Stimulated activated CD4-positive, alpha-beta T cell treated with anti-CD3 and anti-CD28 coated beads, Interleukin-2, amount 100 ng/mL, for 24 hours (primary cell): Measurements from ENCODE around the gene LYPD6.

Experiments used
- DNase-seq, 2 donors: peaks; one replicate each; pipeline ENCODE4 v3.0.0-alpha.2; 2020

Gene LYPD6

DNA sequence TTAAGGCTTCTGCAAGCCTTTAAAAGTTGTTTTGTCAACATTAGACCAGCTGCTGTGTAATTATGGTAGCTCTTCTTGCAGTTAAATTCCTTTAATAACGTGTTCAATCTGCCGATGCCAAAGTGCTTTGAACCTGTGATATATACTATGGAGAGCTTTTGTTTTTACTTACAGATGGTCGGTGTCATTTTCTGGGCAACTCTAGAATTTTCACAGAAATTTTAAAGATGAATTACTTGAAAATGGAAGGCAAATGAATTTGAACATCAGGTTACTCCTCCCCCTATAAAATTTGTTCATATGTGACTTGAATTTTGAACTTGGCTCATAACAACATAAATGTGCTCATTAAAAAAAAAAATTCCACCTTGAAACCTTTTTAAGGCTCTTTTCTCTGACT lies 23.0 kb downstream of the LYPD6 start:
- no peak for DNase-seq

- DNase-seq: no peak
Observed at GRCh38 chr2:149355716-149356422, 25.5 kb downstream of the LYPD6 start.

GRCh38 chr2:149357058-149357457 lies 26.7 kb downstream of the LYPD6 start:
- no peak for DNase-seq

- DNase-seq: no peak
Observed at GRCh38 chr2:149360106-149360505, 29.7 kb downstream of the LYPD6 start.

- no peak for DNase-seq
Observed at GRCh38 chr2:149363958-149364357, 33.6 kb downstream of the LYPD6 start.

DNA sequence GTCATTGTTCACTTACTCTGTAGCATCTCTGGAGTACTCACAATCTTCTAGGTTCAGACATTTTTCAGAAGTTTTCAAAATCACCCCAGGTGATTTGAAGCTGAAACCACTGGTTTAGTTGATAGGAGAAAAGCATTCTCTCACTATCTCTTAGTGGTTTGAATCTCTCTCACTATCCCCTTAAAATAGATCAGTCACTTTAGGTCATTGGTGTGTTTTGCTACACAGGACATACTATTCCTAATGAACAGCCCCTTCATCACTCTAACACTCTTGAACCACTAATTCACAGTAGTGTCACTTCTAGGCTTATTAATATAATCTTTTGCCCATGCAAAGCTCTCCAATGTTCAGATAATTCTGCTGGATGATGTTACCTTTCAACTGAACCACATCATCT lies 34.5 kb downstream of the LYPD6 start:
- no peak for DNase-seq

DNA sequence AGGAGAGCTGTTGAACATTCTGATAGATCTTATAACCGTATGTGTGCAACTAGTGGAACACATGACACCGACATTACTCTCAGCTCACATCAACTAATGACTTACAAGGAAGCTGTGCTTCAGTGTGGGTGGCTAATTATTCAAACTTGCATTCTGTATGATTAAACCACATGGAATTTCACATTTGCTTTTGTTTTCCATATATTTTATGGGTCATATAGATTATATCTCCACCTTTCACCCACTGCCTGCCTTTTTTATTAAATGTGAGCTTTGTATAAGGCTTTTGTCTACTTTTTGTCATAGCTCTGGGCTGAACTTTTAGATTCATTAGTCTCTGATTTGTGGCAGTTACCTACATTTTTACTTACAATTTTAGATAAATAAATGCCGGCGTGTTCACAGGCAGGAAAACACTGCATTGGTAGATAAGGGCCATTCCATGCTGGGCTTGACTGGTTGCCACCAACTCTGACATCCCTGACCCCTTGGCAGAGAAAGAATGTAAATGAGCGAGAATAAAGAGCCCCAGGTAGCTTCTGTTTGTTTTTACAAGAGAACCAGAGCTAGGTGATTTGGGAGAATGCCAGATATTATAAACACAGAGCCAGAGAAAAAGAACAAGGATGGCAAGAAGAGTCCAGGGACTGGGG lies 35.7 kb downstream of the LYPD6 start:
- DNase-seq: no peak

GRCh38 chr2:149370061-149370775 lies 39.8 kb downstream of the LYPD6 start:
- no peak for DNase-seq

GRCh38 chr2:149371476-149371875 lies 41.1 kb downstream of the LYPD6 start:
- DNase-seq: no peak

DNA sequence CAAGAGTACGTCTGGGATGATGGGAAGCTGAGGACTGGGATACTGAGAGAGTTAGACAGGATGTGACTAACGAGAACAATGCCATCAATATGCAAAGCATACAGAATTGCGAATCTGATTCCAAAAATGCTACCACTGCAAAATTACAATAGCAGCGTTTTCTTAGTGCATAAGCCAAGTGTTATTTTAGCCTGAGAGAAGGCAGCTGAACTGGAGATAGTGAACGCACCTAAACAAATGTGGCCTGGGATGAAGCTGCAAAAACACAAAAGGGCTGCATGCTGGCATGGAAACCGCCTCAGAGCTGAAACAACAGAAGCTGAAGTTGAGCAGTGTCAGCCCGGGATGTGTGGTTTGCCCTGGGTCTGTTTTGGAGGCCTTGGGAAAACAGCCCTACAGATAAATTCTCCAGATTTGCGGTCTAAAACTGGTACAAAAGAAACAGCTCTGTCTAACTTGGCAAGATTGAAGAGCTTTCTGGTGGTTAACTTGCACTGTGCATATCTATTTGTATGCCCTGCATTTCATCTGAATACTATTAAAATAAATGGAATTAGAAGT lies 45.5 kb downstream of the LYPD6 start:
- no peak for DNase-seq

- no peak for DNase-seq
Observed at GRCh38 chr2:149380205-149380604, 49.8 kb downstream of the LYPD6 start.

- DNase-seq: no peak
Observed at GRCh38 chr2:149383340-149383739, 53.0 kb downstream of the LYPD6 start.

DNA sequence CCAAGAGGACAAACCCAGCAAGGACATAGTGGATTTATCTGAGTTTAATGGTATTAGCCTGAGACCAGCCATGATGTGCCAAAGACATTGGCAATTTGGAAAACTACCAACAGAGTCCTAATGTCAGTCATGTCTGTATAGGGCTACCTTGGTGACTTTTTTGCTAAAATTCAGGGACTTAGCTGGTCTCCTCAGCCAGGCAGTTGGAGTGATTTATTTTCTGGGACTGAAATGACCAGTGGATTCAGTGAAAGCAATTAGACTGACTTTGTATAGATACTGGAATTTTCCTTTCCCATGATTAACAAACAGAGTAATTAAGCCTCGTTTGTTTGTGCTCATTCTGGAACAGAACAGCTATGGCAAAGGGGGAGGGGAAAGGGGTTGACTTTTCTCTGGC lies 55.0 kb downstream of the LYPD6 start:
- no peak for DNase-seq

DNA sequence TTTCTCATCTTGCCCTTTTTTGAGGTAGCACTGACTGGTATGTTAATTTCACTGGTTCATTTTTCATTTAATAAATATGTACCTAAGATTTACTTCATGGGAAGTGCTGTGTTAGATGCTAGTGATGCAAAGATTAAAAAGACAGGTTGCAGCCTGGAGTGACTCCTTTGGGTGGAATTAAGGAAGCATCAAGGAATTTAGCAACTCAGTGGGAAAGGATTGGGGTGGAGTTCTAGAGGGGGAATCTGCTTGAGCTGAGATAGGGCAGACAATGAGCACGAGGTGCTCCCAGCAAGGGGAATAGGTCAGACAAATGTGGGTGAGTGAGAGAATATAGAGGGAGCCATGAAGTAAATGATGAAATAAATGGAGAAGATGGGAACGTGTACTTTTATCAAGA lies 57.0 kb downstream of the LYPD6 start:
- DNase-seq: no peak

DNA sequence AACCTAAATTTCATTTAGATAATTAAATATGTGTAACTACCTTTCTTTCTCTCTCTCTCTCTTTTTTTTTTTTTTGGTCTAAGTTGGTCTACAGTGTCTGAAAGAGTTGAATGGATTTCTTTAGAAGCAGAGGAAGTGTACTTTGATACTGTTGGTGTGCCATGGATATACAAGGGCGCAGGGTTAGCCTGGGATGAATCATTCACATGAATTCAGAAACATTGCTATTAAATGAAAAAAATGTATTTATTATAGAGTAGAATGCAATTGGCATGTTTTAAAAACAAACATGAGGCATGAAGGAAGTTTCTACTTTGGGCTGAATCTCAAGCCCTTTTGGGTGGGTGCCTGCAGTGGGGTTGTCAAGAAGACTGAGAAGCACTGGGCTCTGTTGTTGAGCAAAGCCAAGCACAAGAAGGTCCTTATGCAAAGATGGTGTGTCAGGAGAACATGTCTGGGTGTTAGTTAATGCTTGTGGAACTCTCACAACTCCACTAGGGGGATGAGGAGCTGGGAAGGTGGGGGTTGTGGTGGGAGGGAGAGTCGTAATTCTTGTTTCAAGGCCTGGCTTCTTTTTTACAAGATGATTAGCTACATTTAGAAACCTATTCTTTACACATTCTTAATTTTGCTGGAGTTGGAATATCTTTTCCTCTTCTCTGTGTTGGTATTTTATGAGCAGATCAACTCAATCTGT lies 57.9 kb downstream of the LYPD6 start:
- no peak for DNase-seq

GRCh38 chr2:149389506-149390167 lies 59.2 kb downstream of the LYPD6 start:
- DNase-seq: no peak

DNA sequence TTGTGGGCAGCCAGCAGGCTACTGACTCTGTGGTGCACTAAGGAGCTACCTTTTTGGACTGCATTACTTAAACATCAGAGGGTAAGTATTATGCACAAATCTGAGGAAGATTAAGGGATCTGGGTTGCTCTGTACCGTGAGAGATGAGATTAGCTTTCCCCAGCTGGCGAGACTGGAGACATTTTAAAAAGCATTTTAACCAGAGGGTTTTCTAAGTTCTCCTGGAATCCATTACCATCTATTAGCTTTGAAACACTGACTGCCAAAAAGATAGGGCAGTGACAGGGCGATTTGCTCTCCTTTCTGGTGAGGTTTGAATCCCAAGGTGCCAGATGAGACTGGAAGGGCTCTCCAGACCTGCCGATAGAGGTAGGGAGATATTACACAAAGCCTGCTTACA lies 63.2 kb downstream of the LYPD6 start:
- no peak for DNase-seq

GRCh38 chr2:149394864-149395263 lies 64.5 kb downstream of the LYPD6 start:
- no peak for DNase-seq

DNA sequence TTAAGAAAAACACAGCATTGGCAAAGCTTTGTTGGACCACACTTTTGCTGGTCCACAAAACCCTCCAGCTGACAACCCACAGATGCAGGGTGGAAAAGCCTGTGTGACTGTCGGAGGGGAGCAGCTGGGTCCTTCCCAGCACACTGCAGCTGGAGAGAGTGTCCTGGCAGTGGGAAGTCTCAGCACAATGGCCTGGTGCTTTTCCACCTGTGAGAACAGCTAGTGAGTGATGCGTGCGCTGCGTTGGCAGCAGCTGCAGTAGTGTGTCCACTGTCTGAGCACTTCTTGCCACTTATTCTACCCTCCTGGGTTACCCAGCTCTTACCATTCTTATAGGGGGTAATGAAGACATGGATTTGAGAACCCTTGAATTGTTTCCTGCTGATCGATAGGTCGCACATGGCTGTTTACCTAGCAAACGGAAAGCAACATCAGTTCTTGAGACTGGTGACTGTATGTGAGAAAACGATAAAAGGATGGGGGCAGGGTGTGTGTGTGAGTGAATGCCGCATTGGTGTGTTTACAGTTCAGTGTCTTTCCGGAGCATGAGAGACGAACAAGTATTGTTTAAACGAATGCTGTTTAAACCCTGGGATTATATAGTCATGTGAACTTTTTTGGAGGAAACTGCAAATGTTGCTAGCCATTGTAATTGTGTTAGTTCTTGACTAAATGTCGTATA lies 69.7 kb downstream of the LYPD6 start:
- no peak for DNase-seq

DNA sequence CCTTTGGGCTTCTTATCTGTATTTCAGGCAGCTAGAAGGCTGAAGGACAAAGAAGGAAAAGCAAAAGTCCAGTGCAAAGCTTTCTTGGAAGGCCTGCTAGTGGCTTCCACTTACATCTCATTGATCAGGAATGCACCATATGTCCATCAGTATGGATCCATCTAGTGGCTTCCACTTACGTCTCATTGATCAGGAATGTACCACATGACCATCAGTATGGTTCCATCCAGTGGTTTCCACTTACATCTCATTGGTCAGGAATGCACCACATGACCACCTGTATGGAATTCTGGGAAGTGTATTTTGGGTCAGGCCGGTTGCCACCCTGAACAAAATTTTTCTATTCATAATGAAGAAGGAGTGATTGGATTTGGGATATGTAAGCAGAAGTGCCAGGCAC lies 70.6 kb downstream of the LYPD6 start:
- DNase-seq: no peak

DNA sequence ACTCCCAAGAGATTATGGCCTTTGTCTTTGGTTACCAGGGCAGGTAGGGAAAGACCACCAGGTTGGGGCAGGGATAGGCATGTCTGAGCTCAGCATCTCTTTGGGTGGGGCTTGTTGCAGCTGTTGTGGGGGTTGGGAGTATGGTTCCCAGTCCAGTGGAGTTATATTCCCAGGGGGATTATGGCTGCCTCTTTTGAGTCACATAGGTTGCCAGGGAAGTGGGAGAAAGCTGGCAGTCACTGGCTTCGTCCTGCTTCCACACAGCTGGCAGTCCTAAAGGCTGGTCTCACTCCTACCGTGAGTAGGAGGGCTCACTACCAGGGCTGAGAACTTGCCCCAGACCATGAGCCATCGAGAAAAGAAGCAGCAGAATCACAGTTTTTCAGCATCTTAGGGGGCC lies 79.1 kb downstream of the LYPD6 start:
- DNase-seq: no peak
